GM23338 (cell line): ENCODE data around the gene MRPS15. TPM values are rescaled to one million over a fixed set of nuclear protein-coding genes. Genes with fewer than 3 reads are reported as not detected.

Experiments
- ATAC-seq: fragments of 200-7000 bp; cut with Tn5 transposase; 3 replicates; pipeline ENCODE4 v1.9.1; 2020
- DNase-seq: peaks from one replicate; pipeline ENCODE4 v3.0.0-alpha.2; 2015; ENCODE audit warnings: low spot score
- H2AFZ ChIP-seq: fragments of 200-600 bp; sonication (generic); 2 replicates; pipeline ENCODE4 v1.8.0; 2016; ENCODE audit warnings: antibody characterized with exemption, mild to moderate bottlenecking, moderate library complexity
- H3F3A ChIP-seq: fragments of 200-600 bp; sonication (generic); replicated peaks from 2 replicates; pipeline ENCODE4 v1.8.0; 2017; ENCODE audit warnings: antibody characterized with exemption, mixed run types, low read depth
- H3K27ac ChIP-seq: fragments of 200-600 bp; sonication (generic); 2 replicates; pipeline ENCODE4 v1.6.1; 2016; ENCODE audit warnings: low read depth
- H3K27me3 ChIP-seq: fragments of 200-600 bp; sonication (generic); 2 replicates; pipeline ENCODE4 v1.8.0; 2016; ENCODE audit warnings: mild to moderate bottlenecking, mixed run types, moderate library complexity; ENCODE audit not compliant: insufficient read depth
- H3K36me3 ChIP-seq: fragments of 200-600 bp; sonication (generic); 2 replicates; pipeline ENCODE4 v1.8.0; 2016; ENCODE audit warnings: mild to moderate bottlenecking; ENCODE audit not compliant: insufficient read depth
- H3K4me1 ChIP-seq: fragments of 200-600 bp; sonication (generic); 2 replicates; pipeline ENCODE4 v1.8.0; 2016; ENCODE audit warnings: mild to moderate bottlenecking, moderate library complexity; ENCODE audit not compliant: insufficient read depth
- H3K4me2 ChIP-seq: fragments of 200-600 bp; sonication (generic); 2 replicates; pipeline ENCODE4 v1.7.1; 2017; ENCODE audit warnings: mixed run types
- H3K4me3 ChIP-seq: fragments of 200-600 bp; sonication (generic); 2 replicates; pipeline ENCODE4 v1.6.1; 2016; ENCODE audit warnings: mixed run types
- H3K79me2 ChIP-seq: fragments of 200-600 bp; sonication (generic); replicated peaks from 2 replicates; pipeline ENCODE4 v1.8.0; 2017; ENCODE audit warnings: mild to moderate bottlenecking; ENCODE audit not compliant: insufficient read depth
- H3K9me2 ChIP-seq: fragments of 200-600 bp; sonication (generic); 2 replicates; pipeline ENCODE4 v1.8.0; 2017; ENCODE audit not compliant: insufficient read depth
- H4K20me1 ChIP-seq: fragments of 200-600 bp; sonication (generic); replicated peaks from 2 replicates; pipeline ENCODE4 v1.8.0; 2017; ENCODE audit warnings: mild to moderate bottlenecking; ENCODE audit not compliant: insufficient read depth
- H3K27ac Mint-ChIP-seq: 2 replicates; pipeline ENCODE4 v1.8.0; 2020; ENCODE audit warnings: inconsistent platforms, mild to moderate bottlenecking, moderate library complexity, mixed read lengths
- H3K27me3 Mint-ChIP-seq: 3 replicates; pipeline ENCODE4 v1.8.0; 2022; ENCODE audit warnings: low read depth, mild to moderate bottlenecking, moderate library complexity, mixed read lengths, inconsistent platforms; ENCODE audit not compliant: insufficient read depth, poor library complexity
- H3K36me3 Mint-ChIP-seq: 3 replicates; pipeline ENCODE4 v1.8.0; 2021; ENCODE audit warnings: low read depth, mild to moderate bottlenecking, inconsistent platforms, moderate library complexity, mixed read lengths
- H3K4me1 Mint-ChIP-seq: 3 replicates; pipeline ENCODE4 v1.8.0; 2020; ENCODE audit warnings: mild to moderate bottlenecking, inconsistent platforms, mixed read lengths
- H3K4me3 Mint-ChIP-seq: 3 replicates; pipeline ENCODE4 v1.8.0; 2021; ENCODE audit warnings: moderate library complexity, mild to moderate bottlenecking, inconsistent platforms, mixed read lengths
- H3K9me3 Mint-ChIP-seq: 3 replicates; pipeline ENCODE4 v1.8.0; 2020; ENCODE audit warnings: moderate library complexity, mild to moderate bottlenecking, inconsistent platforms, mixed read lengths
- CREB1 ChIP-seq: fragments of 250-450 bp; sonication (Bioruptor Pico); IDR thresholded peaks from 2 replicates; pipeline ENCODE4 v1.5.0; 2020; ENCODE audit warnings: low read depth, mild to moderate bottlenecking, moderate library complexity
- EZH2 ChIP-seq: fragments of 200-600 bp; sonication (generic); IDR thresholded peaks from one replicate; pipeline ENCODE4 v1.8.0; 2017; ENCODE audit warnings: antibody characterized with exemption, mild to moderate bottlenecking, low read depth; ENCODE audit not compliant: unreplicated experiment
- EZH2phosphoT487 ChIP-seq: fragments of 200-600 bp; sonication (generic); IDR thresholded peaks from one replicate; pipeline ENCODE4 v1.8.1; 2018; ENCODE audit warnings: antibody characterized with exemption; ENCODE audit not compliant: unreplicated experiment
- JUNB ChIP-seq: IDR thresholded peaks from one replicate; pipeline ENCODE4 v1.6.1; 2016; ENCODE audit warnings: antibody characterized with exemption; ENCODE audit not compliant: unreplicated experiment
- NANOG ChIP-seq: IDR thresholded peaks from 2 replicates; pipeline ENCODE4 v1.6.1; 2016; ENCODE audit warnings: antibody characterized with exemption, borderline replicate concordance
- POLR2AphosphoS5 ChIP-seq: IDR thresholded peaks from 2 replicates; pipeline ENCODE4 v1.6.1; 2016; ENCODE audit warnings: antibody characterized with exemption, low read depth
- STAT1 ChIP-seq: IDR thresholded peaks from one replicate; pipeline ENCODE4 v1.6.1; 2016; ENCODE audit warnings: antibody characterized with exemption; ENCODE audit not compliant: unreplicated experiment
- ZNF114 ChIP-seq: fragments of 250-450 bp; sonication (Bioruptor Pico); IDR thresholded peaks from 2 replicates; pipeline ENCODE4 v1.5.0; 2020; ENCODE audit warnings: mild to moderate bottlenecking, moderate library complexity
- ZNF331 ChIP-seq: fragments of 250-450 bp; sonication (Bioruptor Pico); IDR thresholded peaks from 2 replicates; pipeline ENCODE4 v1.5.0; 2020; ENCODE audit warnings: low read depth, mild to moderate bottlenecking, moderate library complexity
- polyA plus RNA-seq: library from polyadenylated mRNA; unstranded; fragments of >200 nt; fragmentation: Nextera tagmentation; extraction: Ambion mirVana; gene quantifications from 2 replicates; pipeline ENCODE4 v1.2.1, GENCODE V29; 2016
- total RNA-seq: library from RNA; depleted of rRNA; stranded (reverse); fragments of >200 nt; shearing (Covaris generic); gene quantifications from 2 replicates; pipeline ENCODE4 v1.2.3, GENCODE V29; 2014
- TF ChIP-seq, protein P1 (sequence below): IDR thresholded peaks from 2 replicates; pipeline ENCODE4 v1.6.1; 2016; ENCODE audit warnings: antibody characterized with exemption
- TF ChIP-seq, protein P2 (sequence below), 2 experiments: fragments of 200-600 bp in 1 of 2; sonication (generic) in 1 of 2; conservative IDR thresholded peaks; 2 replicates each; pipeline versions ENCODE4 v1.5.1 to v1.6.1; 2016 to 2017; ENCODE audit warnings: antibody characterized with exemption in 2 of 2, low read depth in 2 of 2, mild to moderate bottlenecking in 2 of 2, moderate library complexity in 1 of 2
- TF ChIP-seq, protein P3 (sequence below): IDR thresholded peaks from one replicate; pipeline ENCODE4 v1.6.1; 2018; ENCODE audit warnings: antibody characterized with exemption; ENCODE audit not compliant: unreplicated experiment
- TF ChIP-seq, protein P4 (sequence below): fragments of 250-450 bp; sonication (Bioruptor Pico); IDR thresholded peaks from 2 replicates; pipeline ENCODE4 v1.5.0; 2020; ENCODE audit warnings: mild to moderate bottlenecking, moderate library complexity

MRPS15 gene
- total and polyA plus RNA-seq, 2 experiments from 2014 or later: 105 to 311 TPM

DNA sequence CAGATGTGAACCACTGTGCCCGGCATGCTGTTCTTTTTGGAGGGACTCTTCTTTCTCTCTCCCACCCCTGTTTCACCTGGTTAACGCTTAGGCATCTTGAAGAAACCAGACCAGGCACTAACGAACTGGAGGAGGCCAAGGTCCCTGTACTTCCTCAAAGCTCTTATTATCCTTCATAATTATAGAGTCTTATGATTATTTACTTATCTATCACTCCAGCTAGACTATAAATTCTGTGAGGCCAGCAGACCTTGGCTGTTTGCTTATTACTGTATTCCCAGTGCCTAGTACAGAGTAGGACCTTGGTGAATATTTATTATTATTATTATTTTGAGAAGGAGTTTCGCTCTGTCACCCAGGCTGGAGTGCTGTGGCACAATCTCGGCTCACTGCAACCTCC, 12.8 kb upstream of the MRPS15 start (continued):
- TF ChIP-seq EZH2phosphoT487 (no peak), EZH2 (no peak)

DNA sequence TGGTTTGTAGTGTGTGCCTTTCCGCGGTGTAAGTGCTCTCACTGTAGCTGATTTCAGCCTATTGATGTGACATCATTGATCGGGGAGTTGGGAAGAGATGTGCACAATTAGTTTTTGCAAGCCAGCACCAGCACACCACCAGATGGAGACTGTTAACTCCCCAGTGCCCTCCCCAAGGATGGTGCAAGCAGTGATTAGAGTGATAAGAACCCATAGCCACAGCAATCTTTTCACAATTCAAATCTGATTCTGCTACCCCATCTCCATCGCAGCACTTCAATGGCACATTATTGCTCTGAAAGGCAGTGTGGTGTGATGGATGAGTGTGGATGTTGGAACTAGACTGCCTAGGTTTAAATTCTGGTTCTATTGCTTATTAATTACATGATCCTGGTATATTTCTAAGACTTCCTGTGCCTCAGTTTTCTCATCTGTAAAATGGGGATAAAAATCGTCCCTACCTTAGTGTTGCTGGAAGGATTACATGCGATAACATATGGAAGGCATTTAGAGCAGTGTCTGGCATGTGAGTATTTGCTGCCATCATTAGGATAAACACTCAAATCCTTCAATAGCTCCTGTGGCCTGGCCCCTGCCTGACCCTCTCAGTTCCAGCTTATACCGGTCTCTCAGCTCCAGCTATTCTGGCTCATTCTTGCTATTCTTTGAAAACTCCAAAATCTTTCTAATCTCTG, 11.9 kb upstream of the MRPS15 start:
- Mint-ChIP-seq H3K4me1 (peaks cover 5% of the 10 kb centered on the region; the same call in 2 of the 3 replicates), H3K4me3 (no peak overlapping the region), H3K27me3 (no peaks in the 10 kb centered on the region), H3K36me3 (no peaks in the 10 kb centered on the region), H3K9me3 (no peaks in the 10 kb centered on the region), H3K27ac (no peak overlapping the region)
- Histone ChIP-seq H3K79me2 (no peaks in the 10 kb centered on the region), H3K36me3 (no peaks in the 10 kb centered on the region), H4K20me1 (no peaks in the 10 kb centered on the region), H3K27me3 (no peaks in the 10 kb centered on the region), H3K4me2 (no peak overlapping the region), H3K9me2 (no peaks in the 10 kb centered on the region), H3F3A (no peaks in the 10 kb centered on the region), H3K4me3 (no peak overlapping the region), H2AFZ (no peak overlapping the region), H3K4me1 (no peaks in the 10 kb centered on the region), H3K27ac (no peak overlapping the region)
- ATAC-seq (no peak), DNase-seq (no peak)
- TF ChIP-seq JUNB: no peak
- TF ChIP-seq EZH2: no peak
- TF ChIP-seq STAT1: no peak
- TF ChIP-seq, protein P1, sequence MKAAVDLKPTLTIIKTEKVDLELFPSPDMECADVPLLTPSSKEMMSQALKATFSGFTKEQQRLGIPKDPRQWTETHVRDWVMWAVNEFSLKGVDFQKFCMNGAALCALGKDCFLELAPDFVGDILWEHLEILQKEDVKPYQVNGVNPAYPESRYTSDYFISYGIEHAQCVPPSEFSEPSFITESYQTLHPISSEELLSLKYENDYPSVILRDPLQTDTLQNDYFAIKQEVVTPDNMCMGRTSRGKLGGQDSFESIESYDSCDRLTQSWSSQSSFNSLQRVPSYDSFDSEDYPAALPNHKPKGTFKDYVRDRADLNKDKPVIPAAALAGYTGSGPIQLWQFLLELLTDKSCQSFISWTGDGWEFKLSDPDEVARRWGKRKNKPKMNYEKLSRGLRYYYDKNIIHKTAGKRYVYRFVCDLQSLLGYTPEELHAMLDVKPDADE: no peak
- no peak for TF ChIP-seq POLR2AphosphoS5
- TF ChIP-seq, protein P2, sequence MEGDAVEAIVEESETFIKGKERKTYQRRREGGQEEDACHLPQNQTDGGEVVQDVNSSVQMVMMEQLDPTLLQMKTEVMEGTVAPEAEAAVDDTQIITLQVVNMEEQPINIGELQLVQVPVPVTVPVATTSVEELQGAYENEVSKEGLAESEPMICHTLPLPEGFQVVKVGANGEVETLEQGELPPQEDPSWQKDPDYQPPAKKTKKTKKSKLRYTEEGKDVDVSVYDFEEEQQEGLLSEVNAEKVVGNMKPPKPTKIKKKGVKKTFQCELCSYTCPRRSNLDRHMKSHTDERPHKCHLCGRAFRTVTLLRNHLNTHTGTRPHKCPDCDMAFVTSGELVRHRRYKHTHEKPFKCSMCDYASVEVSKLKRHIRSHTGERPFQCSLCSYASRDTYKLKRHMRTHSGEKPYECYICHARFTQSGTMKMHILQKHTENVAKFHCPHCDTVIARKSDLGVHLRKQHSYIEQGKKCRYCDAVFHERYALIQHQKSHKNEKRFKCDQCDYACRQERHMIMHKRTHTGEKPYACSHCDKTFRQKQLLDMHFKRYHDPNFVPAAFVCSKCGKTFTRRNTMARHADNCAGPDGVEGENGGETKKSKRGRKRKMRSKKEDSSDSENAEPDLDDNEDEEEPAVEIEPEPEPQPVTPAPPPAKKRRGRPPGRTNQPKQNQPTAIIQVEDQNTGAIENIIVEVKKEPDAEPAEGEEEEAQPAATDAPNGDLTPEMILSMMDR (conservative IDR thresholded peaks at IDR 0.05; ENCODE audit: low read depth in 2 of 2): no peak; a peak in 1 of 4 replicates
- TF ChIP-seq CREB1: no peak
- TF ChIP-seq ZNF114 (CRISPR knock-in tag): no peak
- no peak for TF ChIP-seq NANOG
- TF ChIP-seq, protein P3, sequence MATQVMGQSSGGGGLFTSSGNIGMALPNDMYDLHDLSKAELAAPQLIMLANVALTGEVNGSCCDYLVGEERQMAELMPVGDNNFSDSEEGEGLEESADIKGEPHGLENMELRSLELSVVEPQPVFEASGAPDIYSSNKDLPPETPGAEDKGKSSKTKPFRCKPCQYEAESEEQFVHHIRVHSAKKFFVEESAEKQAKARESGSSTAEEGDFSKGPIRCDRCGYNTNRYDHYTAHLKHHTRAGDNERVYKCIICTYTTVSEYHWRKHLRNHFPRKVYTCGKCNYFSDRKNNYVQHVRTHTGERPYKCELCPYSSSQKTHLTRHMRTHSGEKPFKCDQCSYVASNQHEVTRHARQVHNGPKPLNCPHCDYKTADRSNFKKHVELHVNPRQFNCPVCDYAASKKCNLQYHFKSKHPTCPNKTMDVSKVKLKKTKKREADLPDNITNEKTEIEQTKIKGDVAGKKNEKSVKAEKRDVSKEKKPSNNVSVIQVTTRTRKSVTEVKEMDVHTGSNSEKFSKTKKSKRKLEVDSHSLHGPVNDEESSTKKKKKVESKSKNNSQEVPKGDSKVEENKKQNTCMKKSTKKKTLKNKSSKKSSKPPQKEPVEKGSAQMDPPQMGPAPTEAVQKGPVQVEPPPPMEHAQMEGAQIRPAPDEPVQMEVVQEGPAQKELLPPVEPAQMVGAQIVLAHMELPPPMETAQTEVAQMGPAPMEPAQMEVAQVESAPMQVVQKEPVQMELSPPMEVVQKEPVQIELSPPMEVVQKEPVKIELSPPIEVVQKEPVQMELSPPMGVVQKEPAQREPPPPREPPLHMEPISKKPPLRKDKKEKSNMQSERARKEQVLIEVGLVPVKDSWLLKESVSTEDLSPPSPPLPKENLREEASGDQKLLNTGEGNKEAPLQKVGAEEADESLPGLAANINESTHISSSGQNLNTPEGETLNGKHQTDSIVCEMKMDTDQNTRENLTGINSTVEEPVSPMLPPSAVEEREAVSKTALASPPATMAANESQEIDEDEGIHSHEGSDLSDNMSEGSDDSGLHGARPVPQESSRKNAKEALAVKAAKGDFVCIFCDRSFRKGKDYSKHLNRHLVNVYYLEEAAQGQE: no peak
- TF ChIP-seq, protein P4, sequence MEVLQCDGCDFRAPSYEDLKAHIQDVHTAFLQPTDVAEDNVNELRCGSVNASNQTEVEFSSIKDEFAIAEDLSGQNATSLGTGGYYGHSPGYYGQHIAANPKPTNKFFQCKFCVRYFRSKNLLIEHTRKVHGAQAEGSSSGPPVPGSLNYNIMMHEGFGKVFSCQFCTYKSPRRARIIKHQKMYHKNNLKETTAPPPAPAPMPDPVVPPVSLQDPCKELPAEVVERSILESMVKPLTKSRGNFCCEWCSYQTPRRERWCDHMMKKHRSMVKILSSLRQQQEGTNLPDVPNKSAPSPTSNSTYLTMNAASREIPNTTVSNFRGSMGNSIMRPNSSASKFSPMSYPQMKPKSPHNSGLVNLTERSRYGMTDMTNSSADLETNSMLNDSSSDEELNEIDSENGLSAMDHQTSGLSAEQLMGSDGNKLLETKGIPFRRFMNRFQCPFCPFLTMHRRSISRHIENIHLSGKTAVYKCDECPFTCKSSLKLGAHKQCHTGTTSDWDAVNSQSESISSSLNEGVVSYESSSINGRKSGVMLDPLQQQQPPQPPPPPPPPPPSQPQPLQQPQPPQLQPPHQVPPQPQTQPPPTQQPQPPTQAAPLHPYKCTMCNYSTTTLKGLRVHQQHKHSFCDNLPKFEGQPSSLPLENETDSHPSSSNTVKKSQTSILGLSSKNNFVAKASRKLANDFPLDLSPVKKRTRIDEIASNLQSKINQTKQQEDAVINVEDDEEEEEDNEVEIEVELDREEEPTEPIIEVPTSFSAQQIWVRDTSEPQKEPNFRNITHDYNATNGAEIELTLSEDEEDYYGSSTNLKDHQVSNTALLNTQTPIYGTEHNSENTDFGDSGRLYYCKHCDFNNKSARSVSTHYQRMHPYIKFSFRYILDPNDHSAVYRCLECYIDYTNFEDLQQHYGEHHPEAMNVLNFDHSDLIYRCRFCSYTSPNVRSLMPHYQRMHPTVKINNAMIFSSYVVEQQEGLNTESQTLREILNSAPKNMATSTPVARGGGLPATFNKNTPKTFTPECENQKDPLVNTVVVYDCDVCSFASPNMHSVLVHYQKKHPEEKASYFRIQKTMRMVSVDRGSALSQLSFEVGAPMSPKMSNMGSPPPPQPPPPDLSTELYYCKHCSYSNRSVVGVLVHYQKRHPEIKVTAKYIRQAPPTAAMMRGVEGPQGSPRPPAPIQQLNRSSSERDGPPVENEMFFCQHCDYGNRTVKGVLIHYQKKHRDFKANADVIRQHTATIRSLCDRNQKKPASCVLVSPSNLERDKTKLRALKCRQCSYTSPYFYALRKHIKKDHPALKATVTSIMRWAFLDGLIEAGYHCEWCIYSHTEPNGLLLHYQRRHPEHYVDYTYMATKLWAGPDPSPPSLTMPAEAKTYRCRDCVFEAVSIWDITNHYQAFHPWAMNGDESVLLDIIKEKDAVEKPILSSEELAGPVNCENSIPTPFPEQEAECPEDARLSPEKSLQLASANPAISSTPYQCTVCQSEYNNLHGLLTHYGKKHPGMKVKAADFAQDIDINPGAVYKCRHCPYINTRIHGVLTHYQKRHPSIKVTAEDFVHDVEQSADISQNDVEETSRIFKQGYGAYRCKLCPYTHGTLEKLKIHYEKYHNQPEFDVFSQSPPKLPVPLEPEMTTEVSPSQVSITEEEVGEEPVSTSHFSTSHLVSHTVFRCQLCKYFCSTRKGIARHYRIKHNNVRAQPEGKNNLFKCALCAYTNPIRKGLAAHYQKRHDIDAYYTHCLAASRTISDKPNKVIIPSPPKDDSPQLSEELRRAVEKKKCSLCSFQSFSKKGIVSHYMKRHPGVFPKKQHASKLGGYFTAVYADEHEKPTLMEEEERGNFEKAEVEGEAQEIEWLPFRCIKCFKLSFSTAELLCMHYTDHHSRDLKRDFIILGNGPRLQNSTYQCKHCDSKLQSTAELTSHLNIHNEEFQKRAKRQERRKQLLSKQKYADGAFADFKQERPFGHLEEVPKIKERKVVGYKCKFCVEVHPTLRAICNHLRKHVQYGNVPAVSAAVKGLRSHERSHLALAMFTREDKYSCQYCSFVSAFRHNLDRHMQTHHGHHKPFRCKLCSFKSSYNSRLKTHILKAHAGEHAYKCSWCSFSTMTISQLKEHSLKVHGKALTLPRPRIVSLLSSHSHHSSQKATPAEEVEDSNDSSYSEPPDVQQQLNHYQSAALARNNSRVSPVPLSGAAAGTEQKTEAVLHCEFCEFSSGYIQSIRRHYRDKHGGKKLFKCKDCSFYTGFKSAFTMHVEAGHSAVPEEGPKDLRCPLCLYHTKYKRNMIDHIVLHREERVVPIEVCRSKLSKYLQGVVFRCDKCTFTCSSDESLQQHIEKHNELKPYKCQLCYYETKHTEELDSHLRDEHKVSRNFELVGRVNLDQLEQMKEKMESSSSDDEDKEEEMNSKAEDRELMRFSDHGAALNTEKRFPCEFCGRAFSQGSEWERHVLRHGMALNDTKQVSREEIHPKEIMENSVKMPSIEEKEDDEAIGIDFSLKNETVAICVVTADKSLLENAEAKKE (CRISPR knock-in tag): no peak
- no peak for TF ChIP-seq ZNF331
- TF ChIP-seq EZH2phosphoT487: no peak
